ENCODE measurements around the gene LAS1L. TPM values are rescaled to one million over a fixed set of nuclear protein-coding genes. Genes with fewer than 3 reads are reported as not detected.
"Not testable (repeated sequence)": the region's sequence is repeated elsewhere in the genome, so short reads cannot be mapped to it uniquely, and the experiment has no call there.

Gene LAS1L
- total RNA-seq, 2 experiments from 2014 or later = 41.1 to 42.7 TPM

GRCh38 chrX:65493431-65493830 lies 41.2 kb downstream of the LAS1L start:
- DNase-seq (no peak), ATAC-seq (ENCODE audit: low read depth) (no peak)
- Mint-ChIP-seq H3K4me3 (no peak overlapping the region), H3K36me3 (no peaks in the 10 kb centered on the region), H3K4me1 (no peaks in the 10 kb centered on the region), H3K9me3 (no peaks in the 10 kb centered on the region), H3K27me3 (no peaks in the 10 kb centered on the region), H3K27ac (no peak overlapping the region)
- POLR2A ChIA-PET = no interaction called here

DNA sequence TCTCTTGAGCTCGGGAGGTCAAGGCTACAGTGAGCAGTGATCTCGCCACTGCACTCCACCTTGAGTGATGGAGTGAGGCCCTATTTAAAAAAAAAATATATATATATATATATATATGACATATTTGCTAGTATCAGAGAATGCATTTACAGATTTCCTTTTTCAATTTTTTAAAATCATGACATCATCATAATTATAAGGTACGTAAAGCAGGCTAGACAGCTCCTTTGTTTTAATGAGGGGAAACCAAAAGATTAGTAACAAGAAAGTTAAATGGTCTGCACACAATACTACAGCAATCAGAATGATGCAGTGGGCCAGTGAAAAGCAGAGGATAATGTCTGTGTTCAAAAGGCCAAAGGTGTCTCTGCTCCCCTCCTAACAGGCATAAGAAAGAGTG lies 43.0 kb downstream of the LAS1L start:
- ATAC-seq (ENCODE audit: low read depth) (no peak), DNase-seq (no peak)
- Mint-ChIP-seq H3K4me3 (no peak overlapping the region), H3K36me3 (no peaks in the 10 kb centered on the region), H3K9me3 (no peaks in the 10 kb centered on the region), H3K27me3 (no peaks in the 10 kb centered on the region), H3K27ac (no peak overlapping the region), H3K4me1 (no peaks in the 10 kb centered on the region)
- POLR2A ChIA-PET = no interaction called here

DNA sequence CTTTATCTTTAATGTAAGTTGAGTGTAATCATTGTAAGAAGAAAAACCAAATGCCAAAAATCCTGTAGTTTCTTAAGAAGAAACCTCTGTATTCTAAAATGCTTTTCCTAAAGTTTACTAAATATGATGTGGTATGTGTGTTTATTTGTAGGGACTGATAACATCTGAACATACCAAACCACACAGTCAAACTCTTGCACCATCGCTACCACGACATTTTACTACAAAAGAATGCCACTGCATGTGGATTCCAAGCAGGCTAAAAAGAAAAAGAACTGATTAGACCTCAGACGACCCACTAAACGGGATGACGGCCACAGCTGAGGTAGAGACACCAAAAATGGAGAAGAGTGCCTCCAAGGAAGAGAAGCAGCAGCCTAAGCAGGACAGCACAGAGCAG lies 46.1 kb downstream of the LAS1L start:
- H3K27ac Mint-ChIP-seq = no peak overlapping the region
- H3K4me3 Mint-ChIP-seq = no peak overlapping the region
- no peak for DNase-seq
- H3K9me3 Mint-ChIP-seq = no peaks in the 10 kb centered on the region
- no peaks in the 10 kb centered on the region for H3K36me3 Mint-ChIP-seq
- ATAC-seq (ENCODE audit: low read depth) = no peak
- POLR2A ChIA-PET = no interaction called here
- H3K27me3 Mint-ChIP-seq = no peaks in the 10 kb centered on the region
- H3K4me1 Mint-ChIP-seq = no peaks in the 10 kb centered on the region

DNA sequence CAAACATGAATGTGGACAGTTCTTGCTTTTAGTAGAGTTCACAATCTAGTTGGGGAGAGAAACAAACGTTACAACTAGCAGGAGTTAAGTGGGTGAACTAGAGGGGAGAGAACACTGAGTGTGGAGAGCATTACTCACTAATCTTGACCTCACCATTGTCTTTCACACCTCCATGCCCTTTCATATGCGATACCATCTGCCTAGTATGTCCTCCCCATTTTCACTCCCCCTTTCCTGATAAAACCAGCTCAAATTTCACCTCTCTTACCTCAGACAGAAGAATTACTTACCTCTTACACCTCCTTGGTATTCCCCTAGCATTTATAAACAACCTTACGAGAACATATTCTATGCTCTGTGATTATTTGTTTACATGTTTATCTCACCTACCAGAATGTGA lies 53.6 kb downstream of the LAS1L start:
- Mint-ChIP-seq H3K4me1 (no peaks in the 10 kb centered on the region), H3K27me3 (no peaks in the 10 kb centered on the region), H3K4me3 (no peak overlapping the region), H3K9me3 (peaks cover 2% of the 10 kb centered on the region), H3K27ac (no peak overlapping the region), H3K36me3 (no peaks in the 10 kb centered on the region)
- DNase-seq (no peak), ATAC-seq (ENCODE audit: low read depth) (no peak)
- POLR2A ChIA-PET = no interaction called here

GRCh38 chrX:65479102-65479501 lies 55.5 kb downstream of the LAS1L start:
- POLR2A ChIA-PET = not testable (repeated sequence)

DNA sequence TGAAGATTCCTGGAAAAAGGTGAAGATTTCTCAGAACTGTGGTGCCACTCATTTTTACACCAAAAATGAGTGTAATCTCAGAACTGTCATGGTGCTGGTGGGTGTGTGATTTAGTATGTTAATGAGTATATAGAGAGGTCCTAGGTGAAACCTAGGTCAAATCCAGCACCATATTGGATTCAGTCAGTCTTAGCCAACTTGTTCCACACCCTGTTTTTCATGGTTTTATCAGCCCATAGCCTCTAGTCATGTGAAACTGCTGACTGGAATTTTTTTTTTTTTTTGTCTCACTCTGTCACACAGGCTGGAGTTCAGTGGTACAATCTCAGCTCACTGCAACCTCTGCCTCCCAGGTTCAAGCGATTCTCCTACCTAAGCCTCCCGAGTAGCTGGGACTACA lies 58.0 kb downstream of the LAS1L start:
- DNase-seq (no peak), ATAC-seq (ENCODE audit: low read depth) (no peak)
- no peak overlapping the region for H3K27ac Mint-ChIP-seq
- H3K27me3 Mint-ChIP-seq = no peaks in the 10 kb centered on the region
- no peaks in the 10 kb centered on the region for H3K36me3 Mint-ChIP-seq
- no peaks in the 10 kb centered on the region for H3K4me1 Mint-ChIP-seq
- H3K4me3 Mint-ChIP-seq = no peak overlapping the region
- POLR2A ChIA-PET = no interaction called here
- peaks cover 4% of the 10 kb centered on the region for H3K9me3 Mint-ChIP-seq

More at GRCh38 chrX:65479102-65479501, 55.5 kb downstream of the LAS1L start:
- ATAC-seq (ENCODE audit: low read depth); H3K4me3 Mint-ChIP-seq; H3K36me3 Mint-ChIP-seq; DNase-seq; H3K9me3 Mint-ChIP-seq; H3K27ac Mint-ChIP-seq; H3K27me3 Mint-ChIP-seq; H3K4me1 Mint-ChIP-seq: not testable (repeated sequence)

GRCh38 chrX:65463550-65463949 lies 71.0 kb downstream of the LAS1L start:
- H3K4me3 Mint-ChIP-seq = no peak overlapping the region
- peaks cover 3% of the 10 kb centered on the region for H3K9me3 Mint-ChIP-seq
- POLR2A ChIA-PET = no interaction called here
- H3K36me3 Mint-ChIP-seq = no peaks in the 10 kb centered on the region
- ATAC-seq (ENCODE audit: low read depth) (no peak), DNase-seq (no peak)
- H3K27ac Mint-ChIP-seq = no peak overlapping the region
- H3K27me3 Mint-ChIP-seq = no peaks in the 10 kb centered on the region
- H3K4me1 Mint-ChIP-seq = no peaks in the 10 kb centered on the region

Other genes with a start within 250 kb of the LAS1L start
- 100 to 1,000 TPM; 483 to 487 TPM for gene MSN, start 132.9 kb upstream of the LAS1L start, total RNA-seq